Ishikawa (cell line): ENCODE data around the gene KRTAP5-4.

ENCODE experiments used
- CEBPB ChIP-seq: IDR thresholded peaks from 2 replicates; pipeline ENCODE4 v1.6.1; 2012
- TAF1 ChIP-seq: IDR thresholded peaks from 2 replicates; pipeline ENCODE4 v1.6.1; 2012; ENCODE audit warnings: low read depth, mild to moderate bottlenecking
- TEAD4 ChIP-seq: IDR thresholded peaks from 2 replicates; pipeline ENCODE4 v1.6.1; 2012

DNA sequence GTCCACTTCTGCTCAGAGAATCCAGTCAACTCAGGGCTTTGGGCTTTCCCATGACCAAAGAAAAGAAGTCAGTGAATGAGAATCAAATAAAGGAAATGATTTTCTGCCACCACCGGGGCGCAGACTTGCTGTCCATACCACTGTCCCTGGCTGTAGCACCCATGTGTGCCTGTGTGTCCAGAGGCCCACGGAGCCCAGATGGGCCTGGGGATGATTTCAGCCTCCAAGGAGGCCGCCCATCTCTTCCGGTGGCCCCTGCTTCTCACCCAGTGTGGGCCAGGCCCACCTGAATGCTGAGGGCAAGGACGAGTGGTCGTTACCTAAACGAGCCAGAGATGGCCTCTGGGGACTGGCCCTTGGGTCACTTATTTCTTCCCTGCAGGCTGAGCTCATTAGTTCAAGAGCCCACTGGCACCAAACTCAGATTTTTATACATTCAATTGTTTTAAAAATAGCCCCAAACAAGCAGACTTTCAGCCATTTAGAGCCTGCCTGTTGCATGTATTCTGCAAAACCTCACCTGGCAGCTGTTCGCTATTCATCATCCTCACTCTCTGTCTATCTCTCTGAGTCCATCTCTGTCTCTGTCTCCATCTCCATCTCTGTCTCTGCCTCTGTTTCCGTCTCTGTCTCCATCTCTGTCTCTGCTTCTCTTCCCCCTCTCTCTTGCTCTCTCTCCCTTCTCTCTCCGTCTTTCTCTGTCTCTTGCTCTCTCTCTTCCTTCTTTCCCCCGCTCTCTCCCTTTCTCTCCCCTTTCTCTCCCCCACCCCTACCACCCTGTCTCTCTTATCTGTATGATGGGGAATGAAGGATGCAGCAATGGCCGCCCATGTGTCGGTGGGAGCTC is 31.8 kb upstream of the KRTAP5-4 start:
- no peak for TF ChIP-seq TAF1
- TF ChIP-seq TEAD4: no peak
- TF ChIP-seq CEBPB: no peak
